GM18526 (cell line): ENCODE measurements around the gene CD38.

ENCODE experiments used
- POLR2A ChIP-seq: IDR thresholded peaks from 3 replicates; pipeline ENCODE4 v1.6.1; 2011; ENCODE audit not compliant: insufficient read length; ENCODE audit errors: extremely low read depth

The CD38 gene

DNA sequence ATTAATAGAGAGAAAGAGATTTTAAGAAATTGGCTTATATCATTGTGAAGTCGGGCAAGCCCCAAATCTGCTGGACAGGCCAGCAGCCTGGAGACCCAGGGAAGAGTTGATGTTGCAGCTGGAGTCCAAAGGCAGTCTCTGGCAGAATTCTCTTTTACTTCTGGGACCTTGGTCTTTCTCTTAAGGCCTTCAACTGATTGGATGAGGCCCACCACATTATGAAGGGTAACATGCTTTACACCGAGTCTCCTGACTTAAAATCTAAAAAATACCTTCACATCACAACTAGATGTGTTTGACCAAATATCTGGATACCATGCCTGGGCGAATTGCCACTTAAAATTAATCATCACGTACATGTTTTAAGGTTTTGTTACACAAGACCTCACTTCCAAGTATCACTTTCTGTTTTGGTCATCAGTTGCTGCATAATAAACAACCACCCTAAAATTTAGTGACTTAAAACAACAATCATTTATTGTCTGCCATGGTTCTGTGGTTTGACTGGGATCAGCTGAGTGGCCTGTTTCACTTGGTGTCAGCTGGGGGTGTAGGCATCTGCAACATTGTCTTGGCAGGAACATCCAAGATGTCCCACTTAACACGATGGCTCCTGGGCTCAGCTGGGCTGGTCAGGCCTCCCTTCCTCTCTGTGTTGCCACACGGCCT, 3.4 kb downstream of the CD38 start:
- TF ChIP-seq POLR2A: no peak

DNA sequence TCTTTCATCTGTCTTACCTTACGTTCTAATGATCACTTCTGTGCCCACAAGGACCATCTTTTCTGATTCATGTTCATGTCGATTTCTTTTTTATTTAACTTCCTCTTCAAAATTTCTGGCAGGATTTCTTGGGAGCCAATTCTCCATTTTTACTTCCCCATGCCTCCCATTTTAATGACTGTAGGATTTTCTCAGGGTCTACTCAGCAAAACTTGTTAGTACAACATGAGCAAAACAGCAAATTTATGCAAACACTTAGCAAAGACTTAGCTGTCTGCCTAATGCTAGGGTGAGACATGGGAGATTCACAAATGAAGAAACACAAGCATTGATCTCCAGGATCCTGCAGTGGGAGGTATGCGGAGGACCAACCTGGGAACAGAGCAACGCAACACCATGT, 5.5 kb downstream of the CD38 start:
- TF ChIP-seq POLR2A: no peak

- no peak for TF ChIP-seq POLR2A
These were observed 7.0 kb downstream of the CD38 start for GRCh38 chr4:15784959-15785634.

GRCh38 chr4:15786743-15787142, 8.6 kb downstream of the CD38 start:
- no peak for TF ChIP-seq POLR2A

- TF ChIP-seq POLR2A: no peak
These were observed 14.8 kb downstream of the CD38 start for GRCh38 chr4:15792974-15793373.

- TF ChIP-seq POLR2A: no peak
These were observed 15.6 kb downstream of the CD38 start for GRCh38 chr4:15793506-15794363.

GRCh38 chr4:15794426-15794825, 16.3 kb downstream of the CD38 start:
- TF ChIP-seq POLR2A: no peak

GRCh38 chr4:15794905-15795304, 16.8 kb downstream of the CD38 start:
- no peak for TF ChIP-seq POLR2A

- no peak for TF ChIP-seq POLR2A
These were observed 19.2 kb downstream of the CD38 start for GRCh38 chr4:15797320-15797719.

GRCh38 chr4:15799141-15799540, 21.0 kb downstream of the CD38 start:
- TF ChIP-seq POLR2A: no peak

- no peak for TF ChIP-seq POLR2A
These were observed 21.6 kb downstream of the CD38 start for GRCh38 chr4:15799701-15800100.

DNA sequence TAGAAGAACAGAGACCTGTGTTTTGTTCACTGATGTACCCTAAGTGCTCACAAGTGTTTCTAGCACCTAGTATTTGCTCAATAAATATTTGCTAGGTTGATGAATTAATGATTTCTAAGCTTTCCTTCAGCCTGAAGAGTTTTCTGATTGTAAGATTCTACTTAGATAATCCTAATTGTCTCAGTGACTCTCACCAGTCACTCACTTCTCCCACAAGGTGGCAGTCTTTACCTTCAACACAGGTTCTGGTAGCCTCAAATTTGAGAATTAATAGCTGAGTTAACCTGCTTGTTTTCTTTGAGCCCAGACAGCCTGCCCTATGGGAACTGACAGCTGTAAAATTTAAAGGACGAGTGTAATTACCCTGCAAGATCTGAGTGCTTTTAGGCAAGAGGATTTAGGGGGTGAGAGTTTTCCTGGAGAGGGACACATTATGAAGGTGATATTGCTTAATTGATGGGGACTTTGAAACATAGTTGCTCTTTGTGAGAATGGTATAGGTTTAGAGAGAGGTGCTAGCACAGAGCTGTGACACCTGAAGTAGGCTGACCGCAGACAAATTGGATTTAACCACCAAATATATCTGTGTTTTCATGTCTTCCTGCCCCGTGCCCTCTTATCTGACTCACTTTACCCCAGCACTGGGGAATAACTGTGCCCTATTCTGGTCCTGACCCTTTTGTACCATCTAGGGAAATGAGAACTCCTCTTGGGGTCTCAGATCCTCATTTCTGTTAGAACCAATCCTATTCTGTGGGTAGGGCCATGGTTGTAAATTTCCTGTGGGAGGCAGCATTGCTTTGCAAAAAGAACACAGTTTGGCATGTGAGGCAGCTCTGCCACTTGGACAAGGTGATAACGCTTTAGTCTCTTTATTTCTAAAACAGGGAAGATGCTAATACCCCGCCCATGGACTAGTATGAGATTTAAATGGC, 27.7 kb downstream of the CD38 start:
- no peak for TF ChIP-seq POLR2A

DNA sequence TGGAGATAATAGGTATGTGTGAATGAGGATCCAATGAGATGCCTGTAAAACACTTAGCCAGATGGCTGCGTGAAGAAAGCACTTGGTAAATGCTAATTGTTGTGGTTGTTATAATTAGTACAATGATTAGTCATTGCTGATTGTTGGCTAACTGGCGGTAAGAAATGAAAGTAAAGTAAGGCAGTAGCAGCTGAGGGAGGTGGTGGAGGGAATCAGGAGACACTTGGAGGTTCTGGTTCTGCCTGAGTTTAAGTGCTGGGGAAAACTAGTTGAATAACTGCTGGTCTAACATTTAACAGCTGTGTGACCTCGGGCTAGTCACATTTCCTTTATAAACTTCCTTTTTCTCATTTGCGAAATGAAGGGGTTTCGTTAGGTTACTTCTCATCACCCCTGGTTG, 30.9 kb downstream of the CD38 start:
- no peak for TF ChIP-seq POLR2A

GRCh38 chr4:15809466-15809865, 31.3 kb downstream of the CD38 start:
- TF ChIP-seq POLR2A: no peak

DNA sequence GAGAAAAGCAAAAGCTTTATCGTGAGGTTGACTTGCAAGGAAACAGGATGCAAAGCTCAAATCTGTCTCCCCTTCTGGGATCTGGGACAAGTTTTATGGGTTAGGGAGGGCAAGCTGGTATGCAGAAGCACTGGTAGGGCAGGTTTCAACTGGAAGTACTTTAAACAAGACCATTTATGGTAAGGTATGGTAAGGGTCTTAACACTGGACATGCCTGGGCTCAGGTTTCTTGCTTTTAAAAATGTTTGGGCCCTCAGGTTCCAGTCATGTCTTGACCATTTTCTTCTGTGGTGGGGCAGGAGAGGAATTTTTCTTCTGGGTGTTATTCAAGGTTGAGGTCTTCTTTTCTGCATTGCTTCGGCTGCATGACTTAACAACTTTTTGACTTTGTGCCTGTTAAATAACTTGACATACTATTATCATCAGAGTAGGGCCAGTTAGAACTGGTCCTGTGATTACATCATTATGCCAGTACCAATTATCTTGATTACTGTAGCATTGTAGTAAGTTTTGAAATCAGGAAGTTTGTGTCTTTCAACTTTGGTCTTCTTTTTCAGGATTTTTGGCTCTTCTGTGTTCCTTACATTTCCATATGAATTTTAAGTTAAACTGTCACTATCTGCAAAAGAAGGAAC, 33.7 kb downstream of the CD38 start:
- no peak for TF ChIP-seq POLR2A
